GM18517 (cell line): ENCODE data around the gene TMEM218.

Experiments used
- ATAC-seq: cut with Tn5 transposase; IDR thresholded peaks from one replicate; pipeline ENCODE4 v1.9.1; 2021; ENCODE audit warnings: mild to moderate bottlenecking, moderate library complexity; ENCODE audit not compliant: unreplicated experiment

The TMEM218 gene

GRCh38 chr11:125132071-125132470 lies 20.6 kb upstream of the TMEM218 start:
- no peak for ATAC-seq

- ATAC-seq = no peak
Measured at GRCh38 chr11:125129316-125129993, 18.0 kb upstream of the TMEM218 start.

GRCh38 chr11:125128450-125128849 lies 17.0 kb upstream of the TMEM218 start:
- no peak for ATAC-seq

- ATAC-seq = no peak
Measured at GRCh38 chr11:125124618-125124992, 13.2 kb upstream of the TMEM218 start.

GRCh38 chr11:125123947-125124617 lies 12.7 kb upstream of the TMEM218 start:
- ATAC-seq = peak; percentile 66

- no peak for ATAC-seq
Measured at GRCh38 chr11:125123194-125123946, 11.9 kb upstream of the TMEM218 start.

- no peak for ATAC-seq
Measured at GRCh38 chr11:125117429-125117828, 6.0 kb upstream of the TMEM218 start.

- no peak for ATAC-seq
Measured at GRCh38 chr11:125114518-125114917, 3.1 kb upstream of the TMEM218 start.

- ATAC-seq = no peak
Measured at GRCh38 chr11:125112208-125112604, 780 bp upstream of the TMEM218 start.

- no peak for ATAC-seq
Measured at GRCh38 chr11:125111001-125111342, 454 bp downstream of the TMEM218 start.

- ATAC-seq = no peak
Measured at GRCh38 chr11:125110506-125110905, 920 bp downstream of the TMEM218 start.

GRCh38 chr11:125108469-125108868 lies 3.0 kb downstream of the TMEM218 start:
- ATAC-seq = no peak

GRCh38 chr11:125105926-125106325 lies 5.5 kb downstream of the TMEM218 start:
- ATAC-seq = no peak

GRCh38 chr11:125102510-125102909 lies 8.9 kb downstream of the TMEM218 start:
- ATAC-seq = no peak

- ATAC-seq = no peak
Measured at GRCh38 chr11:125102025-125102424, 9.4 kb downstream of the TMEM218 start.

GRCh38 chr11:125101596-125101995 lies 9.8 kb downstream of the TMEM218 start:
- no peak for ATAC-seq

- ATAC-seq = no peak
Measured at GRCh38 chr11:125100136-125100535, 11.3 kb downstream of the TMEM218 start.

- no peak for ATAC-seq
Measured at GRCh38 chr11:125094731-125095130, 16.7 kb downstream of the TMEM218 start.

- ATAC-seq = no peak
Measured at GRCh38 chr11:125093502-125093901, 17.9 kb downstream of the TMEM218 start.

GRCh38 chr11:125092669-125093068 lies 18.8 kb downstream of the TMEM218 start:
- ATAC-seq = no peak

- ATAC-seq = no peak
Measured at GRCh38 chr11:125091877-125092664, 19.4 kb downstream of the TMEM218 start.
